Prostate gland (tissue), 2 donors: ENCODE results near the gene SPATA2L.

Experiments
- POLR2AphosphoS5 ChIP-seq: sonication (generic); formaldehyde crosslinking; IDR thresholded peaks from one replicate; pipeline ENCODE4 v1.6.1; 2017; ENCODE audit warnings: antibody characterized with exemption
- TF ChIP-seq, protein P1 (sequence below), 4 experiments: fragments of 200-600 bp in 2 of 4; fragments of 450-650 bp in 2 of 4; sonication (generic) in 2 of 4; IDR thresholded peaks; 1 replicate in 3 of 4; 2 replicates in 1 of 4; pipeline ENCODE4 v1.5.1; 2016 to 2019; ENCODE audit warnings: antibody characterized with exemption in 4 of 4, mild to moderate bottlenecking in 2 of 4, moderate library complexity in 2 of 4

DNA sequence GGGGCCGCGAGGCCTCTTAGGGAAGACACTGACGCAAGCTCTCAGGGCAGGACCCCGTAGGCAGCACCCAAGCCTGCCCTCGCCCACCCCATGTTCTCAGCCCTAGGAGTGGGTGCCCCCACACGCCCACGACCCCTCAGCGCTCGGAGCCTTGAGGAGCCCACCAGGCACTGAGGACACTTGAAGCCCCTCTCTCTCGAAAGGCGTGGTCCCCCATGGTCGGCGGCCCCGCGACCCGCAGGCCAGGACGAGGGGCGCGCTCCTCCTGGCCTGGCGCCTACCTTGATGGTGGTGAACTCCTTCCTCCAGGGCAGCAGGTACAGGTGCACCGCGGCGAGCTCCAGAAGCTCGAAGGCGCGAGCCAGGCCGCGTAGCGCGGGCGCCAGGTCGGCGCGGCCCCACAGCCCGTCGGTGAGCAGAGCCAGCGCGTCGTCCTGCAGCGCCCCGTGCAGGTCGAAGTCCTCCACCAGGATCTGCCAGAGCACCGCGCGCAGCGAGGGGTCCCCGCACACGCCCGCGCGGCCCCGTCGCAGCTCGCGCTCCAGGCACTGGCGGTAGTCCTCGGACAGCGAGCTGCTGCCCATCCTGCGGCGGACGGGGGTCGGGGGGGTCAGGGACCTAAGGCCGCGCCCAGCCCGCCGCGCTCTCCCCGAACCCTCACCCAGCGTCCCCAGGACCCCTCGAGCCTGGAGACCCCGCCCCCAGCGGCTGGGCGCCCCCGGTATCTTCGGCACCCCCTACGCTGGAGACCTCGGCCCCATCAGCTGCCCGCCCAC is 668 bp downstream of the SPATA2L start:
- TF ChIP-seq, protein P1, sequence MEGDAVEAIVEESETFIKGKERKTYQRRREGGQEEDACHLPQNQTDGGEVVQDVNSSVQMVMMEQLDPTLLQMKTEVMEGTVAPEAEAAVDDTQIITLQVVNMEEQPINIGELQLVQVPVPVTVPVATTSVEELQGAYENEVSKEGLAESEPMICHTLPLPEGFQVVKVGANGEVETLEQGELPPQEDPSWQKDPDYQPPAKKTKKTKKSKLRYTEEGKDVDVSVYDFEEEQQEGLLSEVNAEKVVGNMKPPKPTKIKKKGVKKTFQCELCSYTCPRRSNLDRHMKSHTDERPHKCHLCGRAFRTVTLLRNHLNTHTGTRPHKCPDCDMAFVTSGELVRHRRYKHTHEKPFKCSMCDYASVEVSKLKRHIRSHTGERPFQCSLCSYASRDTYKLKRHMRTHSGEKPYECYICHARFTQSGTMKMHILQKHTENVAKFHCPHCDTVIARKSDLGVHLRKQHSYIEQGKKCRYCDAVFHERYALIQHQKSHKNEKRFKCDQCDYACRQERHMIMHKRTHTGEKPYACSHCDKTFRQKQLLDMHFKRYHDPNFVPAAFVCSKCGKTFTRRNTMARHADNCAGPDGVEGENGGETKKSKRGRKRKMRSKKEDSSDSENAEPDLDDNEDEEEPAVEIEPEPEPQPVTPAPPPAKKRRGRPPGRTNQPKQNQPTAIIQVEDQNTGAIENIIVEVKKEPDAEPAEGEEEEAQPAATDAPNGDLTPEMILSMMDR (IDR thresholded peaks at IDR 0.05), result peak in 2 of 4 experiments; percentile 32 to 38
- no peak for TF ChIP-seq POLR2AphosphoS5
